Activated B cell treated with CpG ODN at 0.5 μM for 24 hours (primary cell): ENCODE results near the gene AAGAB. TPM values are rescaled to one million over a fixed set of nuclear protein-coding genes. Genes with fewer than 3 reads are reported as not detected.
A peak's percentile ranks its signal among the peaks of the same experiment; 100 is the strongest.

ENCODE experiments used
- ATAC-seq: fragments of 200-7000 bp; cut with Tn5 transposase; one replicate; pipeline ENCODE4 v1.10.0; 2021; ENCODE audit warnings: low read depth, mild to moderate bottlenecking, moderate library complexity
- CTCF ChIA-PET: fragments of 350-600 bp; sonication (Branson Sonifier 250); formaldehyde crosslinking; loops from one replicate; lab custom pipeline; 2021; ENCODE audit warnings: antibody characterized with exemption; lab: Charles Lee
- POLR2A ChIA-PET: fragments of 350-600 bp; sonication (Branson Sonifier 250); formaldehyde crosslinking; loops from one replicate; lab custom pipeline; 2021; ENCODE audit warnings: antibody characterized with exemption; lab: Charles Lee
- DNase-seq: peaks from one replicate; pipeline ENCODE4 v3.0.0; 2022
- H3K27ac Mint-ChIP-seq: one replicate; pipeline ENCODE4 v1.8.0; 2020; ENCODE audit warnings: mixed read lengths
- H3K27me3 Mint-ChIP-seq: one replicate; pipeline ENCODE4 v1.8.0; 2021; ENCODE audit warnings: mixed read lengths
- H3K36me3 Mint-ChIP-seq: one replicate; pipeline ENCODE4 v1.8.0; 2021; ENCODE audit warnings: low read depth, mixed read lengths
- H3K4me1 Mint-ChIP-seq: one replicate; pipeline ENCODE4 v1.8.0; 2021; ENCODE audit warnings: mixed read lengths
- H3K4me3 Mint-ChIP-seq: one replicate; pipeline ENCODE4 v1.8.0; 2020; ENCODE audit warnings: mild to moderate bottlenecking, mixed read lengths
- H3K9me3 Mint-ChIP-seq: one replicate; pipeline ENCODE4 v1.8.0; 2020; ENCODE audit warnings: mixed read lengths
- CTCF ChIP-seq: fragments of 200-600 bp; IDR thresholded peaks from one replicate; pipeline ENCODE4 v1.8.0; 2022; ENCODE audit warnings: antibody characterized with exemption, mild to moderate bottlenecking
- intact Hi-C: fragments of 100-400 bp; cut with micrococcal nuclease; formaldehyde crosslinking; loops from one replicate; pipeline ENCODE4 v1.15.1; 2024
- total RNA-seq: library from RNA; stranded (reverse); gene quantifications from 2 replicates; pipeline ENCODE4 v1.2.3, GENCODE V29; 2022

The AAGAB gene
- total RNA-seq, 1 donor from 2014 or later, result 48.5 TPM

- ATAC-seq (no peak), DNase-seq (no peak)
- ChIA-PET CTCF (no interaction called here), POLR2A (no interaction called here)
- Mint-ChIP-seq H3K4me1 (peaks cover 39% of the 10 kb centered on the region), H3K36me3 (peaks cover 35% of the 10 kb centered on the region), H3K9me3 (peaks cover 8% of the 10 kb centered on the region), H3K27me3 (no peaks in the 10 kb centered on the region), H3K27ac (no peak overlapping the region), H3K4me3 (no peak overlapping the region)
- intact Hi-C loops, result loop anchor here (5.0 kb wide), 1 partner anchor 298 kb away; no protein-coding TSS in a partner anchor
- no peak for TF ChIP-seq CTCF
Observed at GRCh38 chr15:67244971-67245478, 9.4 kb downstream of the AAGAB start.

- H3K27me3 Mint-ChIP-seq, result no peaks in the 10 kb centered on the region
- peaks cover 31% of the 10 kb centered on the region for H3K36me3 Mint-ChIP-seq
- intact Hi-C loops, result loop anchor here (5.0 kb wide), 1 partner anchor 295 kb away; no protein-coding TSS in a partner anchor
- H3K4me3 Mint-ChIP-seq, result peak overlapping the region; percentile 32
- no peak for ATAC-seq
- H3K9me3 Mint-ChIP-seq, result peaks cover 8% of the 10 kb centered on the region
- CTCF ChIA-PET, result no interaction called here
- no peak overlapping the region for H3K27ac Mint-ChIP-seq
- no peak for TF ChIP-seq CTCF
- POLR2A ChIA-PET, result interaction anchor here (0.7 to 1.0 kb wide), 2 partner anchors 22 to 162 kb away, joined by 3 to 9 read pairs; no protein-coding TSS in a partner anchor
- no peak for DNase-seq
- H3K4me1 Mint-ChIP-seq, result peaks cover 46% of the 10 kb centered on the region
Observed at GRCh38 chr15:67242708-67243111, 11.8 kb downstream of the AAGAB start.

- peaks cover 19% of the 10 kb centered on the region for H3K36me3 Mint-ChIP-seq
- CTCF ChIA-PET, result interaction anchor here (2.5 kb wide), 1 partner anchor 295 kb away, joined by 8 read pairs; no protein-coding TSS in a partner anchor
- intact Hi-C loops, result loop anchor here (1.0 to 5.0 kb wide), 2 partner anchors 13 to 294 kb away; partner anchors contain the start of genes AAGAB and IQCH
- no peaks in the 10 kb centered on the region for H3K9me3 Mint-ChIP-seq
- POLR2A ChIA-PET, result interaction anchor here (0.8 to 3.4 kb wide), 5 partner anchors 13 to 175 kb away, joined by 3 to 18 read pairs (median 4); partner anchors contain the start of genes AAGAB, IQCH and SMAD3
- H3K4me1 Mint-ChIP-seq, result peaks cover 46% of the 10 kb centered on the region
- no peak for TF ChIP-seq CTCF
- DNase-seq, result no peak
- peak overlapping the region; percentile 61 for H3K4me3 Mint-ChIP-seq
- H3K27me3 Mint-ChIP-seq, result no peaks in the 10 kb centered on the region
- ATAC-seq, result peak; percentile 86
- H3K27ac Mint-ChIP-seq, result peak overlapping the region; percentile 80
Observed at GRCh38 chr15:67241132-67241855, 13.2 kb downstream of the AAGAB start.

- Mint-ChIP-seq H3K9me3 (no peaks in the 10 kb centered on the region), H3K27ac (peak overlapping the region; percentile 80), H3K4me3 (peak overlapping the region; percentile 61), H3K27me3 (no peaks in the 10 kb centered on the region), H3K36me3 (peaks cover 20% of the 10 kb centered on the region), H3K4me1 (peaks cover 46% of the 10 kb centered on the region)
- ATAC-seq (peak; percentile 9), DNase-seq (no peak)
- TF ChIP-seq CTCF, result no peak
- intact Hi-C loops, result loop anchor here (1.0 to 5.0 kb wide), 2 partner anchors 14 to 293 kb away; partner anchors contain the start of genes AAGAB and IQCH
- ChIA-PET CTCF (interaction anchor here (0.6 to 2.5 kb wide), 3 partner anchors 63 to 592 kb away, joined by 3 to 8 read pairs (median 5); no protein-coding TSS in a partner anchor), POLR2A (interaction anchor here (0.6 to 3.4 kb wide), 11 partner anchors 13 to 1575 kb away, joined by 3 to 18 read pairs (median 5); partner anchors contain the start of genes AAGAB, IQCH and SMAD3)
Observed at GRCh38 chr15:67240235-67241131, 14.0 kb downstream of the AAGAB start.
